HFFc6 (cell line): ENCODE data around the gene ARL4A. TPM values are rescaled to one million over a fixed set of nuclear protein-coding genes. Genes with fewer than 3 reads are reported as not detected.

Experiments
- DNase-seq: peaks from one replicate; pipeline ENCODE4 v3.0.0-alpha.2; 2018
- H3K27ac Mint-ChIP-seq: 2 replicates; pipeline ENCODE4 v1.8.0; 2020; ENCODE audit warnings: mild to moderate bottlenecking, mixed read lengths
- H3K27me3 Mint-ChIP-seq: 2 replicates; pipeline ENCODE4 v1.8.0; 2021; ENCODE audit warnings: mild to moderate bottlenecking, moderate library complexity, mixed read lengths; ENCODE audit not compliant: insufficient read depth
- H3K36me3 Mint-ChIP-seq: 2 replicates; pipeline ENCODE4 v1.8.0; 2021; ENCODE audit warnings: low read depth, mixed read lengths
- H3K4me1 Mint-ChIP-seq: 2 replicates; pipeline ENCODE4 v1.8.0; 2020; ENCODE audit warnings: low read depth, mixed read lengths
- H3K4me3 Mint-ChIP-seq: 2 replicates; pipeline ENCODE4 v1.8.0; 2020; ENCODE audit warnings: mild to moderate bottlenecking, moderate library complexity, mixed read lengths
- H3K9me3 Mint-ChIP-seq: 2 replicates; pipeline ENCODE4 v1.8.0; 2020; ENCODE audit warnings: mild to moderate bottlenecking, mixed read lengths
- CTCF ChIP-seq: fragments of 200-600 bp; sonication (generic); IDR thresholded peaks from 2 replicates; pipeline ENCODE4 v1.5.0; 2021; ENCODE audit warnings: antibody characterized with exemption, mild to moderate bottlenecking
- total RNA-seq, 6 experiments: library from RNA; stranded (reverse); fragmentation: NEBNext Ultra II Directional; extraction: Animal tissue kit (Norgen Biotek cat#: 25700); gene quantifications; 2 replicates in 1 of 6; 3 replicates in 5 of 6; pipeline ENCODE4 v1.2.3, GENCODE V29; 2021

Gene ARL4A
- total RNA-seq, 6 experiments from 2014 or later: 12.5 to 15.5 (median 14.7) TPM

GRCh38 chr7:12699299-12699698 is 11.9 kb downstream of the ARL4A start:
- Mint-ChIP-seq H3K27ac (no peak overlapping the region), H3K36me3 (peaks cover 16% of the 10 kb centered on the region; the same call in 1 of the 2 replicates), H3K4me1 (no peaks in the 10 kb centered on the region), H3K27me3 (no peaks in the 10 kb centered on the region), H3K4me3 (no peak overlapping the region), H3K9me3 (peaks cover 9% of the 10 kb centered on the region)
- TF ChIP-seq CTCF: no peak
- DNase-seq: no peak

GRCh38 chr7:12701433-12701832 is 14.0 kb downstream of the ARL4A start:
- H3K36me3 Mint-ChIP-seq: peaks cover 16% of the 10 kb centered on the region; the same call in 1 of the 2 replicates
- no peak overlapping the region for H3K27ac Mint-ChIP-seq
- no peak for TF ChIP-seq CTCF
- no peak for DNase-seq
- peaks cover 9% of the 10 kb centered on the region for H3K9me3 Mint-ChIP-seq
- no peak overlapping the region for H3K4me3 Mint-ChIP-seq
- H3K4me1 Mint-ChIP-seq: peaks cover 2% of the 10 kb centered on the region
- H3K27me3 Mint-ChIP-seq: peaks cover 2% of the 10 kb centered on the region; the same call in 1 of the 2 replicates

- H3K27ac Mint-ChIP-seq: no peak overlapping the region
- H3K36me3 Mint-ChIP-seq: peaks cover 16% of the 10 kb centered on the region; the same call in 1 of the 2 replicates
- H3K27me3 Mint-ChIP-seq: peaks cover 2% of the 10 kb centered on the region; the same call in 1 of the 2 replicates
- no peak for TF ChIP-seq CTCF
- H3K4me1 Mint-ChIP-seq: peaks cover 19% of the 10 kb centered on the region
- DNase-seq: no peak
- no peak overlapping the region for H3K4me3 Mint-ChIP-seq
- H3K9me3 Mint-ChIP-seq: peaks cover 9% of the 10 kb centered on the region
Measured at GRCh38 chr7:12703881-12704280, 16.4 kb downstream of the ARL4A start.

GRCh38 chr7:12705878-12706277 is 18.4 kb downstream of the ARL4A start:
- Mint-ChIP-seq H3K27me3 (peaks cover 2% of the 10 kb centered on the region; the same call in 1 of the 2 replicates), H3K9me3 (peaks cover 9% of the 10 kb centered on the region), H3K4me3 (no peak overlapping the region), H3K27ac (no peak overlapping the region), H3K4me1 (peaks cover 31% of the 10 kb centered on the region), H3K36me3 (peaks cover 11% of the 10 kb centered on the region; the same call in 1 of the 2 replicates)
- no peak for TF ChIP-seq CTCF
- no peak for DNase-seq

- H3K9me3 Mint-ChIP-seq: no peaks in the 10 kb centered on the region
- peak; percentile 42 for DNase-seq
- no peak overlapping the region for H3K27ac Mint-ChIP-seq
- H3K36me3 Mint-ChIP-seq: 0 out of 2 replicates have a peak, but pooled peaks cover under 1% of the 10 kb centered on the region
- TF ChIP-seq CTCF: no peak
- no peak overlapping the region for H3K4me3 Mint-ChIP-seq
- H3K27me3 Mint-ChIP-seq: peaks cover 2% of the 10 kb centered on the region; the same call in 1 of the 2 replicates
- H3K4me1 Mint-ChIP-seq: peaks cover 31% of the 10 kb centered on the region
Measured at GRCh38 chr7:12706900-12707536, 19.6 kb downstream of the ARL4A start.
